Naive thymus-derived CD4-positive, alpha-beta T cell (primary cell): ENCODE data around the gene NR2C1. TPM values are rescaled to one million over a fixed set of nuclear protein-coding genes. Genes with fewer than 3 reads are reported as not detected.

Source experiments
- ATAC-seq: fragments of 150-1000 bp; cut with Tn5 transposase; 2 replicates; pipeline ENCODE4 v1.10.0; 2021; ENCODE audit warnings: mild to moderate bottlenecking, moderate library complexity
- CTCF ChIA-PET: fragments of 350-600 bp; sonication (Branson Sonifier 250); formaldehyde crosslinking; loops from one replicate; lab custom pipeline; 2021; ENCODE audit warnings: antibody characterized with exemption; lab: Charles Lee
- POLR2A ChIA-PET: fragments of 350-600 bp; sonication (Branson Sonifier 250); formaldehyde crosslinking; loops from one replicate; lab custom pipeline; 2021; ENCODE audit warnings: antibody characterized with exemption, inconsistent platforms; lab: Charles Lee
- DNase-seq, 9 donors: peaks; one replicate each; pipeline versions ENCODE4 v3.0.0 to v3.0.0-alpha.2; 2020 to 2022; ENCODE audit warnings: mixed read lengths in 1 of 9
- H3K27ac ChIP-seq: one replicate; pipeline ENCODE4 v1.7.0; 2013; ENCODE audit warnings: mild to moderate bottlenecking, low read depth, low read length, moderate library complexity
- H3K27me3 ChIP-seq, 2 donors: one replicate each; pipeline ENCODE4 v1.7.0; 2013; ENCODE audit warnings: low read length in 2 of 2, mild to moderate bottlenecking in 2 of 2, moderate library complexity in 2 of 2; ENCODE audit not compliant: control insufficient read depth in 2 of 2, insufficient read depth in 2 of 2
- H3K36me3 ChIP-seq, 3 experiments: 1 replicate in 2 of 3; 2 replicates in 1 of 3; pipeline ENCODE4 v1.7.0; 2013; ENCODE audit warnings: low read length in 3 of 3, mild to moderate bottlenecking in 3 of 3, moderate library complexity in 1 of 3; ENCODE audit not compliant: insufficient read depth in 3 of 3, control insufficient read depth in 2 of 3
- H3K4me1 ChIP-seq, 2 donors: one replicate each; pipeline ENCODE4 v1.7.0; 2013; ENCODE audit warnings: low read length in 2 of 2, mild to moderate bottlenecking in 2 of 2, moderate library complexity in 1 of 2; ENCODE audit not compliant: control insufficient read depth in 2 of 2, insufficient read depth in 2 of 2
- H3K4me3 ChIP-seq: 2 replicates; pipeline ENCODE4 v1.7.0; 2013; ENCODE audit warnings: mild to moderate bottlenecking, low read length
- H3K9me3 ChIP-seq, 3 experiments: 1 replicate in 2 of 3; 2 replicates in 1 of 3; pipeline ENCODE4 v1.7.0; 2013; ENCODE audit warnings: low read length in 3 of 3; ENCODE audit not compliant: control insufficient read depth in 2 of 3
- H3K27ac Mint-ChIP-seq, 9 donors: one replicate each; pipeline ENCODE4 v1.8.0; 2020 to 2022; ENCODE audit warnings: mixed read lengths in 9 of 9, mild to moderate bottlenecking in 8 of 9, moderate library complexity in 5 of 9, inconsistent platforms in 2 of 9
- H3K27me3 Mint-ChIP-seq, 5 donors: one replicate each; pipeline ENCODE4 v1.8.0; 2021 to 2022; ENCODE audit warnings: mixed read lengths in 5 of 5, mild to moderate bottlenecking in 1 of 5
- H3K36me3 Mint-ChIP-seq, 5 donors: one replicate each; pipeline ENCODE4 v1.8.0; 2020 to 2022; ENCODE audit warnings: mixed read lengths in 5 of 5, mild to moderate bottlenecking in 3 of 5, inconsistent platforms in 1 of 5
- H3K4me1 Mint-ChIP-seq, 7 donors: one replicate each; pipeline ENCODE4 v1.8.0; 2020 to 2022; ENCODE audit warnings: mixed read lengths in 7 of 7, mild to moderate bottlenecking in 3 of 7, inconsistent platforms in 1 of 7
- H3K4me3 Mint-ChIP-seq, 10 donors: one replicate each; pipeline ENCODE4 v1.8.0; 2020 to 2022; ENCODE audit warnings: mild to moderate bottlenecking in 10 of 10, mixed read lengths in 10 of 10, moderate library complexity in 6 of 10, inconsistent platforms in 2 of 10
- H3K9me3 Mint-ChIP-seq, 11 donors: one replicate each; pipeline ENCODE4 v1.8.0; 2020 to 2022; ENCODE audit warnings: mixed read lengths in 11 of 11, mild to moderate bottlenecking in 4 of 11, inconsistent platforms in 1 of 11, moderate library complexity in 1 of 11
- intact Hi-C, 2 donors: fragments of 100-400 bp; cut with micrococcal nuclease; formaldehyde crosslinking; loops; one replicate each; pipeline ENCODE4 v1.15.1; 2023
- polyA plus RNA-seq, 2 donors: library from polyadenylated mRNA; unstranded; fragments of 300-500 nt; fragmentation: Illumina TruSeq; gene quantifications; one replicate each; pipeline ENCODE4 v1.2.3, GENCODE V29; 2021
- total RNA-seq, 6 experiments: library from RNA in 5 of 6; stranded (reverse) in 5 of 6; gene quantifications; 1 replicate in 5 of 6; 2 replicates in 1 of 6; pipeline ENCODE4 v1.2.3 and lab custom pipeline; 2021 to 2026

NR2C1 gene
- total RNA-seq (10 to 100 TPM; 30.5 to 66.8 (median 58.7) TPM), polyA plus RNA-seq (10 to 100 TPM; 12.5 to 15.9 TPM), total RNA-seq (lab: John Stamatoyannopoulos, UW) (55.1 reads per million, percentile 73 among the genes with 10 or more reads in this experiment)

DNA sequence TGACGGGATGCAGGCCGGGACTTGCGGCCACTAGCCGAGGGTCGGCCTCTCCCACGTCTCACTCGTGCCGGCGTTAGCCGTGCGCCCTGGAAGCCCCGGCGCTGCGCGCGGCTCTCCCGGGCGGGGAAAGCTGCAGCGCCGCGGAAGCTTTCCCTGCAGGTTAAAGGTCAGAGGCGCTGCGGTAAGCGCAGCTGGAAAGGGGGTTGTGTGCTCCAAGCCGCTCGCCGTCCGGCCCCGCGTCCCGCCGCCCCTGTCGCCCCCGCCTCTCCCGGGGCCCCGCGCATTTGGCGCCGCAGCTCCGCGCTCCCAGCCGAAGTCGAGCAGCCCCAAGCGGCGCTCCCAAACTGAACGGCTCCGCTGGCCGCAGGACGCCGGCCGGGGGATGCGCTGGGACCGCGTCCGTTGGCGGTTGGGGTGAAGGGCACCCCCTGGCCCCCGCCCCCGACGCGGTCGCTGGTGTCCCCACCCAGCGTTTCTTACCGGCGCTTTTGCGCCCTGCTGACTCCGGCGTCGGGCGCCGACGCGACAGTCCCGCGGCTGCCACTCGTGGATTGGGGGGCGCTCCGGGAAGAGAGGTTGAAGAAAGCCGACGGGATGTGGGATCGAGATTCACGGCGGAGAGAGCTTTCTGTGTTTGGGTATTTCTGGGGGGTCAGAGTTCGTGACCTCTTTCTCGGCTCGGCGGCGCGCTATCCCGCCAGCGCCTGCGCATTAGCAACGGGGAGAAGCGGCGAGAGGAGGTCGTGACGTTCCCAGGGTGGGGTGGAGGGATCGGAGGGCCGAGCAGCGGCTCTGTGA is at the start of gene NR2C1:
Gene NR2C1 (minus strand): TSS at position 719 of the 798 bp plus-strand sequence. CDS start 6,234 bp downstream, outside the sequence.
- peaks cover 0 to 6% (median 2%) of the 10 kb centered on the region in 5 donors for H3K36me3 Mint-ChIP-seq
- peak within 1 kb of the TSS; percentile 81 for H3K4me3 ChIP-seq
- H3K27me3 Mint-ChIP-seq = peaks cover 0 to 5% (median 0%) of the 10 kb centered on the region in 5 donors
- intact Hi-C loops = loop anchor here (1.0 to 5.0 kb wide), 20 partner anchors 30 to 1631 kb away; partner anchors contain the start of genes FGD6 (in 2 of the 2), METAP2 (in 2 of the 2), NDUFA12 (in 2 of the 2) and SNRPF (in 2 of the 2)
- H3K27me3 ChIP-seq = no peaks in the 10 kb centered on the region
- ChIA-PET CTCF (interaction anchor here (0.6 to 1.3 kb wide), 10 partner anchors 11 to 786 kb away, joined by 3 to 6 read pairs (median 4); partner anchors contain the start of gene METAP2), POLR2A (interaction anchor here (0.7 to 4.1 kb wide), 7 partner anchors 10 to 413 kb away, joined by 3 to 23 read pairs (median 4); partner anchors contain the start of genes FGD6, METAP2, NDUFA12 and VEZT)
- H3K4me1 Mint-ChIP-seq = peaks cover 8 to 40% (median 30%) of the 10 kb centered on the region in 7 donors
- H3K4me1 ChIP-seq = peaks cover 0 to 9% of the 10 kb centered on the region in 2 donors
- ATAC-seq (peak; percentile 98), DNase-seq (peak; percentile 76 to 95 (median 92))
- peak within 1 kb of the TSS; percentile 84 to 96 (median 93) for H3K27ac Mint-ChIP-seq
- H3K4me3 Mint-ChIP-seq = peak within 1 kb of the TSS; percentile 92 to 98 (median 94)
- H3K36me3 ChIP-seq = peaks cover 0 to 6% (median 0%) of the 10 kb centered on the region in 3 experiments
- H3K9me3 Mint-ChIP-seq = no peaks in the 10 kb centered on the region
- H3K27ac ChIP-seq = peak within 1 kb of the TSS; percentile 81
- H3K9me3 ChIP-seq = no peaks in the 10 kb centered on the region

GRCh38 chr12:95118788-95119179 is 45.4 kb upstream of the NR2C1 start:
- H3K4me3 Mint-ChIP-seq = no peak overlapping the region
- ChIA-PET POLR2A (no interaction called here), CTCF (interaction anchor here (1.6 to 1.8 kb wide), 2 partner anchors 416 to 418 kb away, joined by 3 to 9 read pairs; no protein-coding TSS in a partner anchor)
- Histone ChIP-seq H3K27ac (no peak overlapping the region), H3K4me1 (no peaks in the 10 kb centered on the region), H3K4me3 (no peak overlapping the region), H3K27me3 (no peaks in the 10 kb centered on the region), H3K36me3 (no peaks in the 10 kb centered on the region), H3K9me3 (no peaks in the 10 kb centered on the region)
- H3K36me3 Mint-ChIP-seq = no peaks in the 10 kb centered on the region
- no peak overlapping the region for H3K27ac Mint-ChIP-seq
- H3K9me3 Mint-ChIP-seq = no peaks in the 10 kb centered on the region
- H3K4me1 Mint-ChIP-seq = peaks cover 0 to 7% (median 0%) of the 10 kb centered on the region in 7 donors
- no peaks in the 10 kb centered on the region for H3K27me3 Mint-ChIP-seq
- no peak for ATAC-seq
- no peak for DNase-seq
- intact Hi-C loops = loop anchor here in 1 of 2 donors (5.0 kb wide), 2 partner anchors 354 to 699 kb away; partner anchors contain the start of gene METAP2

DNA sequence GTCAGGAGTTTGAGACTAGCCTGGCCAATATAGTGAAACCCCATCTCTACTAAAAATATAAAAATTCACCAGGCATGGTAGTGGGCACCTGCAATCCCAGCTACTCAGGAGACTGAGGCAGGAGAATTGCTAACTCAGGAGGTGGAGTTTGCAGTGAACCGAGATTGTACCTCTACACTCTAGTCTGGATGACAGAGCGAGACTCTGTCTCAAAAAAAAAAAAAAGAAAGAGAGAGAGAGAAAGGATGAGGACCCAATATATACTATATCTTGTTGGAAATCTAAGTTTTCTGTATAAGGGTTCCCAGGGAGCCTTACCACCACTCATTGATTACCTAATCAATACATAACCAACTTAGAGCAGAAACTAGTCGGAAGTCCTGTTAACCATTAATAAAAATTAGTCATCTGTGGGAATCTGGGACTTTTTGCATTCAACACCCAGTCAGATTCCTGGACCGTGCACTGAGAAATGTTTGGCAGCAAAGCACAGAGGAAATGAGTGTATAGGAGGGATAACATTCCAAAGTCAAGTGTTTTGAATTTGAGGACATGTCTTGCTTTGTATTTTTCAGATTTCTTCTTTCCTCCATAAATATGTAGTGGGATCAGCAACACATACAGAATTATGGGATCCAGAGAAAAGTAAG is 44.8 kb upstream of the NR2C1 start:
- Mint-ChIP-seq H3K4me1 (peaks cover 0 to 7% (median 0%) of the 10 kb centered on the region in 7 donors), H3K4me3 (no peak overlapping the region), H3K9me3 (no peaks in the 10 kb centered on the region), H3K27ac (no peak overlapping the region), H3K36me3 (no peaks in the 10 kb centered on the region), H3K27me3 (no peaks in the 10 kb centered on the region)
- Histone ChIP-seq H3K36me3 (no peaks in the 10 kb centered on the region), H3K4me1 (no peaks in the 10 kb centered on the region), H3K27ac (no peak overlapping the region), H3K27me3 (no peaks in the 10 kb centered on the region), H3K9me3 (no peaks in the 10 kb centered on the region), H3K4me3 (no peak overlapping the region)
- DNase-seq (no peak), ATAC-seq (no peak)
- intact Hi-C loops = loop anchor here in 1 of 2 donors (5.0 kb wide), 2 partner anchors 354 to 699 kb away; partner anchors contain the start of gene METAP2
- POLR2A ChIA-PET = no interaction called here
- CTCF ChIA-PET = interaction anchor here (0.7 to 3.8 kb wide), 4 partner anchors 97 to 457 kb away, joined by 4 to 68 read pairs (median 7); no protein-coding TSS in a partner anchor

DNA sequence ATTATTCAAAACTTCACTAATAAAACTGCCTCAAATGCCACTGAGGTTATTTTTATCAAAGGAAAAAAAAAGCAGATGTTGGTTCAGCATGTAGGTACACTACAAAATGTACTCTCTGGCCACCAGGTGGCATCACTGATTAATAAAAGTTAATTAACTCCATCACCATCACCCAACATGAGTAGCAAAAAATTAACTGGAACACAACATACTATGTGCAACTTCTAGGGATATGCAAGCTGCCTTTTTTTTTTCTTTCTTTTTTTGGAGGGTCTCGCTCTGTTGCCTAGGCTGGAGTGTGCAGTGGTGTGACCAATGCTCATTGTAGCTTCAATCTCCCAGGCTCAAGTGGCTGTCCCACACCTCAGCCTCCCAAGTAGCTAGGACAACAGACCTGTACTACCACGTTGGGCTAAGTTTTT is 43.8 kb upstream of the NR2C1 start:
- Mint-ChIP-seq H3K4me3 (no peak overlapping the region), H3K36me3 (no peaks in the 10 kb centered on the region), H3K4me1 (peaks cover 0 to 7% (median 0%) of the 10 kb centered on the region in 7 donors), H3K27me3 (no peaks in the 10 kb centered on the region), H3K27ac (no peak overlapping the region), H3K9me3 (no peaks in the 10 kb centered on the region)
- no peaks in the 10 kb centered on the region for H3K27me3 ChIP-seq
- H3K4me3 ChIP-seq = no peak overlapping the region
- DNase-seq (peak; percentile 16 to 77 (median 67)), ATAC-seq (peak; percentile 87)
- ChIA-PET POLR2A (interaction anchor here (1.1 kb wide), 1 partner anchor 100 kb away, joined by 5 read pairs; the partner anchor contains the start of genes FGD6 and VEZT), CTCF (interaction anchor here (0.6 to 3.8 kb wide), 9 partner anchors 9 to 1399 kb away, joined by 3 to 68 read pairs (median 3); partner anchors contain the start of genes FGD6 and VEZT)
- no peaks in the 10 kb centered on the region for H3K9me3 ChIP-seq
- intact Hi-C loops = loop anchor here (1.0 to 5.0 kb wide), 6 partner anchors 100 to 881 kb away; partner anchors contain the start of genes FGD6 (in 2 of the 2), VEZT (in 2 of the 2) and METAP2 (in 1 of the 2)
- no peak overlapping the region for H3K27ac ChIP-seq
- no peaks in the 10 kb centered on the region for H3K36me3 ChIP-seq
- no peaks in the 10 kb centered on the region for H3K4me1 ChIP-seq

- peak; percentile 38 for ATAC-seq
- H3K4me3 Mint-ChIP-seq = no peak overlapping the region
- peaks cover 0 to 7% (median 0%) of the 10 kb centered on the region in 7 donors for H3K4me1 Mint-ChIP-seq
- ChIA-PET CTCF (interaction anchor here (0.6 to 3.8 kb wide), 10 partner anchors 9 to 1400 kb away, joined by 3 to 68 read pairs (median 3); partner anchors contain the start of genes FGD6 and VEZT), POLR2A (interaction anchor here (1.1 kb wide), 1 partner anchor 101 kb away, joined by 5 read pairs; the partner anchor contains the start of genes FGD6 and VEZT)
- Histone ChIP-seq H3K9me3 (no peaks in the 10 kb centered on the region), H3K4me3 (no peak overlapping the region), H3K36me3 (no peaks in the 10 kb centered on the region), H3K27ac (no peak overlapping the region), H3K27me3 (no peaks in the 10 kb centered on the region), H3K4me1 (no peaks in the 10 kb centered on the region)
- no peaks in the 10 kb centered on the region for H3K9me3 Mint-ChIP-seq
- H3K36me3 Mint-ChIP-seq = no peaks in the 10 kb centered on the region
- no peak for DNase-seq
- no peak overlapping the region for H3K27ac Mint-ChIP-seq
- H3K27me3 Mint-ChIP-seq = no peaks in the 10 kb centered on the region
- intact Hi-C loops = loop anchor here (1.0 to 5.0 kb wide), 6 partner anchors 101 to 882 kb away; partner anchors contain the start of genes FGD6 (in 2 of the 2), VEZT (in 2 of the 2) and METAP2 (in 1 of the 2)
These were observed 43.4 kb upstream of the NR2C1 start for GRCh38 chr12:95116773-95117172.
